Hypothalamus (tissue), 51 donors: ENCODE measurements around the gene GGCX.
A peak's percentile ranks its signal among the peaks of the same experiment; 100 is the strongest.
"Not testable (repeated sequence)": the region's sequence is repeated elsewhere in the genome, so short reads cannot be mapped to it uniquely, and the experiment has no call there.

ENCODE experiments used
- DNase-seq, 51 donors: peaks; one replicate each; lab custom pipeline; 2025; lab: John Stamatoyannopoulos, UW

The GGCX gene

GRCh38 chr2:85577386-85578242, 16.3 kb upstream of the GGCX start, which contains the start of gene VAMP8:
Gene VAMP8 (plus strand): TSS chr2:85577586. CDS start chr2:85577647, 61 bp downstream.
- DNase-seq, result peak in 2 of 51 donors; percentile 16 to 27

DNA sequence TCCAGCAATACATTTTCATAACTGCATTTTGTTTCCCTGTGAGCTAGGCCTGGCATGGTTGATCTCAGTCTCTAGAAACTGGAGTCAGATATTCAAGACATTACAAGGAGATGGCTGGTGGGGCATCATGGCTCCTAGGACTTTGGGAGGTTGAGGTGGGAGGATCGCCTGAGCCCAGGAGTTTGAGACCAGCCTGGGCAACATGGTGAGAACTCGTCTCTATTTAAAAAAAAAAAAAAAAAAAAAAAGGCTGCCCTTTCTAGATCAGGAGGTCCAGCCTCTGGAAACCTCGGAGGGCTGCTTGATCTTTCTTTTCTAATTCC, 15.7 kb upstream of the GGCX start:
- no peak for DNase-seq

DNA sequence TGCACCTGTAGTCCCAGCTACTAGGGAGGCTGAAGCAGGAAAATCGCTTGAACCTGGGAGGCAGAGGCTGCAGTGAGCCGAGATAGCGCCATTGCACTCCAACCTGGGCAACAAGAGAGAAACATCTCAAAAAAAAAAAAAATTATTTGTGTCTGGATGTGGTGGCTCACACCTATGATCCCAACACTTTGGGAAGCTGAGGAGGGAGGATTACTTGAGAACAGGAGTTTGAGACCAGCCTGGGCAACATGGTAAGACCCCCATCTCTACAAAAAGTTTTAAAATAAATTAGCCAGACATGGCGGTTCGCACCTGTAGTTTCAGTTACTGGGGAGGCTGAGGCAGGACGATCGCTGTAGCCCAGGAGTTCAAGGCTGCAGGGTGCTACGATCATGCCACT, 14.4 kb upstream of the GGCX start:
- no peak for DNase-seq

- DNase-seq, result no peak
These were observed 5.0 kb upstream of the GGCX start for GRCh38 chr2:85566265-85566664.

DNA sequence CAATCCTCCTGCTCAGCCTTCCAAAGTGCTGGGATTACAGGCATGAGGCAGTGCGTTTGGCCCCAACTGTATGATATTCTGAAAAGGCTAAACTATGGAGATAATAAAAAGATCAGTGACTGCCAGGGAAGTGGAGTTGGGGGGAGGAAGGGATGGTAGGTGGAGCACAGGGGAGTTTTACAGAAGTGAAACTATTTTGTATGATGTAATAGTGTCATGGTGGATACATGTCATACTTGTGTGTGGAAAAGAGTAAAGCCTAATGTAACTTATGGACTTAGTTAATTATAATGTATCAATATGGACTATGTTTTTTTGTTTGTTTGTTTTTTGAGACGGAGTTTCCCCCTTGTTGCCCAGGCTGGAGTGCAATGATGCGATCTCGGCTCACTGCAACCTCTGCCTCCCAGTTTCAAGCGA, 2.9 kb upstream of the GGCX start:
- no peak for DNase-seq

DNA sequence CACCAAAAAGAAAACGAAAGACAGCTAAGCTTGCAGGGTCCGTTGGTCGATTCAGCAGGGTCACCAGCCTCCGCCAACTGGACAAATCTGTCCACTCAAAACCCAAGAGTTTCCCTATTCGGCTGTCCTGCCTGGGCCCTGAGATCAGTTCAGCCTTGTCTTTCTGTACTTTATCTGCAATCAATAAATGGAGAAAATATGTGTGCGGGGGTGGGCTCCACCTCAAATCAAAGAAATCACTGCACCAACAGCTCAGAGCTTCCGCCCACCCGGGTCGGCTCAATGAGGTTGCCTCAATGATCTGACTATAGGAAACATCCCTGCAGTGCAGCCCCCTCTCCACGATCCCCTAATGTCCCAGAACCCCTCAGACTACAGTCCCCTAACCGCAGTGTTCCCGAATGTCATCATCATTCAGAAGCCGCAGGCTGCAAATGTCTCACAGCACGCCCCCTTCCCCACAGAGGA, 447 bp downstream of the GGCX start:
- DNase-seq, result no peak

GRCh38 chr2:85560403-85560726, 928 bp downstream of the GGCX start:
- not testable (repeated sequence) for DNase-seq

- DNase-seq, result no peak
These were observed 3.1 kb downstream of the GGCX start for GRCh38 chr2:85558160-85558559.

- no peak for DNase-seq
These were observed 4.2 kb downstream of the GGCX start for GRCh38 chr2:85557130-85557529.

DNA sequence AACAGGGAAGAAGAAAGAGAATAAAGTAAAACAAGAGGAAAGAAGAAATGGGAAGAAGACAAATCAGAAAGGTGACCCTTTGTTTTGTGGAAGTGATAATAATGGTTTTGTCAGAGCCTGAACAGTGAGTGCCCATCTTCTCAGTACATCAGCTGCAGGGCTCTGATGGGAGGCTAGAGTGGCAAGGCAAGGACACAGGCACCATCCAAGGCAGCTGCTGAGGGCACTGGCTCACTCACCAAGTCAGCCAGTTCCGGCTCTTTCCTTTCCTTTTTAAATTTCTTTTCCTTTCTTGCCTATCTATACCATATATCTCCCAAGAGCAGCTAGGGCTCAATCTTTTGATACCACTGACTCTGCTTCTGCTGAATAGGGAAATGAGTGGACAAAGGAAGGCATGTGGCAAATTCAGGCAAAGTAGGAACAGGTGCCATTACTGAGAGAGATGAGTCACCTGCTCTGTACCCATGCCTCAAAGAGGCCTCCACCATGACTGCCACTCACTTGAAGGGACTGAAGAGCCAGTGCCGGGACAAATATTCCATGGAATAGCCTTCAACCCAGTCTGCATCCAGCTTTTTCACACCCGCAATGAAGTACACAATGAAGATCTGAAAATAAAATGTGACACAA, 6.2 kb downstream of the GGCX start:
- DNase-seq, result no peak

GRCh38 chr2:85553184-85553583, 8.1 kb downstream of the GGCX start:
- no peak for DNase-seq

DNA sequence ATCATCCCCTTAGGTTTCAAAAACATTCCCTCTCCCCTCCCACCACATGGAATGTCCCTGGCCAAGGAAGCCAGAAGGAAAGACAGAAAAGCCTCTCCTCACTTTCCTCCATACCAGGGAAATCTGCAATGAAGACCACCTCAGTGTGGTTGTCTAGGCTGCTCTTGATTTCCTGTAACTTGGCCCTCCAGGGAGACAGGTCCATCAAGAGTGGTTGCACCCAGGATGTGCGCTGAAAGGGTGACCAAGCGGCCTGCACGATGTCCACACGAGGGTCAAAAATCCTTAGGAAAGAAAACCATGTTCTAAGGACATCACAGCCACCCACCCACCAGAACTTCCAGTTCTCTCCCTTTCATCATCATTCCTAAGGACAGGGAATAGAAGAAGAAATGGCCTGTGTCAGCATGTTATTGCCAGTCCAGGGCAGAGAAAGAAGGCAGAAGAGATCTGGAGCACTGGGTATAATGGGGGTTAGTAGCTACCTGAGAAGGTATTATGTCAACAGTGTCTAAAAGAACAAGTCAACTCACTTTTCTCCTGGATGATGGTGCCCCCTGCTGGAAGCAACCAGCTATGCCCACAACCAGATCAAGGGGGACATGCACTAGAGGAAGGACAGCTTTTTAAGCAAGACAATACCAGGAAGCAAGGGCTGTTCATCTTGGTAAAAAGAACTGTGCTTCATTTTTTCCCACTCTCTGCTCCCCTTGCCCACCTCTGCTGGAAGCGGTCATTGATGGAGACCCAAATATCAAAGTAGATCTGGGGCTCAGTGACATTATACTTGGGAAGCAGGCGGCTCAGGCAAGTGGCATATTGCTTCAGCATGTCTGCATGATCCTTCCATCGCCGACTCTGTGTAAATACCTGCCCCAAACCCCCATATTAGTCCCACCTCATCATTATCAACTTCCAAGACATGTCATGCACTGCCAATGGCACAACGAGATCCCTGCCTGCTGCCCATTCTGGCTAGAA, 9.3 kb downstream of the GGCX start:
- peak in 49 of 51 donors; percentile 6 to 90 (median 53) for DNase-seq

- peak in 5 of 51 donors; percentile 3 to 28 (median 15) for DNase-seq
These were observed 10.8 kb downstream of the GGCX start for GRCh38 chr2:85550486-85550885.

GRCh38 chr2:85549826-85550225, 11.5 kb downstream of the GGCX start:
- DNase-seq, result no peak

DNA sequence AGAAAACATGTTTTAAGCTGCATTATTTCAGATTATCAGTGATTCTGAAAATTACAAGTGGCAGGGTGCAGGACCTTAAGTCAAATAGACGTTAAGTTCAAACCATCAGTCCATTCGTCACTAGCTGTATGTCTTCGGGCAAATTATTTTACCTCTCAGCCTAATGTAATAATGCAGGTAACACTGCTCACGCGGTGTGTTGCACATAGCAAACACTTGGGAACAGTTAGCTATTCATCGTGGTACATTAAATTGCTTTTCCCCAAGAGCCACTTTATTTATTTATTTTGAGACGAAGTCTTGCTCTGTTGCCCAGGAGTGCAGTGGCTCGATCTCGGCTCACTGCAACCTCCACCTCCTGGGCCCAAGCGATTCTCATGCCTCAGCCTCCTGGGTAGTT, 12.2 kb downstream of the GGCX start:
- DNase-seq, result no peak

- DNase-seq, result no peak
These were observed 12.7 kb downstream of the GGCX start for GRCh38 chr2:85548608-85548900.

- DNase-seq, result no peak
These were observed 13.3 kb downstream of the GGCX start for GRCh38 chr2:85547859-85548607.

- no peak for DNase-seq
These were observed 14.0 kb downstream of the GGCX start for GRCh38 chr2:85547089-85547858.

GRCh38 chr2:85545780-85546240, 15.5 kb downstream of the GGCX start:
- no peak for DNase-seq
